Liver (tissue), 9 donors: ENCODE data around the gene ABCC1. TPM values are rescaled to one million over a fixed set of nuclear protein-coding genes. Genes with fewer than 3 reads are reported as not detected.
"Not testable (repeated sequence)": the region's sequence is repeated elsewhere in the genome, so short reads cannot be mapped to it uniquely, and the experiment has no call there.

Experiments used
- DNase-seq: peaks from one replicate; pipeline ENCODE4 v3.0.0-alpha.2; 2017; ENCODE audit warnings: low spot score
- H3K27ac ChIP-seq, 2 donors: one replicate each; pipeline ENCODE4 v1.7.0; 2013; ENCODE audit warnings: inconsistent platforms in 2 of 2, low read length in 2 of 2, control low read depth in 1 of 2, low read depth in 1 of 2, mild to moderate bottlenecking in 1 of 2
- H3K27me3 ChIP-seq, 4 donors: one replicate each; pipeline versions ENCODE4 v1.6.1 to v1.7.0; 2013; ENCODE audit warnings: low read length in 3 of 4, inconsistent platforms in 1 of 4, mild to moderate bottlenecking in 1 of 4, moderate library complexity in 1 of 4; ENCODE audit not compliant: control insufficient read depth in 4 of 4, insufficient read depth in 4 of 4
- H3K36me3 ChIP-seq, 4 donors: one replicate each; pipeline versions ENCODE4 v1.6.1 to v1.7.0; 2013; ENCODE audit warnings: low read length in 3 of 4, mild to moderate bottlenecking in 3 of 4, low read depth in 1 of 4, moderate library complexity in 1 of 4; ENCODE audit not compliant: control insufficient read depth in 4 of 4, insufficient read depth in 3 of 4
- H3K4me1 ChIP-seq, 4 donors: one replicate each; pipeline versions ENCODE4 v1.6.1 to v1.7.0; 2013; ENCODE audit warnings: low read length in 3 of 4, mild to moderate bottlenecking in 3 of 4, moderate library complexity in 1 of 4; ENCODE audit not compliant: control insufficient read depth in 4 of 4, insufficient read depth in 4 of 4
- H3K4me3 ChIP-seq, 3 donors: one replicate each; pipeline versions ENCODE4 v1.6.1 to v1.7.0; 2013; ENCODE audit warnings: low read length in 3 of 3, control low read depth in 1 of 3, low read depth in 1 of 3, mild to moderate bottlenecking in 1 of 3
- H3K9ac ChIP-seq, 2 donors: one replicate each; pipeline ENCODE4 v1.7.0; 2013; ENCODE audit warnings: low read length in 2 of 2, mild to moderate bottlenecking in 2 of 2, moderate library complexity in 2 of 2, control low read depth in 1 of 2, low read depth in 1 of 2
- H3K9me3 ChIP-seq, 4 donors: one replicate each; pipeline versions ENCODE4 v1.6.1 to v1.7.0; 2013; ENCODE audit warnings: low read length in 3 of 4; ENCODE audit not compliant: control insufficient read depth in 4 of 4
- FOXA1 ChIP-seq: IDR thresholded peaks from 2 replicates; pipeline ENCODE4 v1.6.1; 2016; ENCODE audit warnings: antibody characterized with exemption
- FOXA2 ChIP-seq: IDR thresholded peaks from 2 replicates; pipeline ENCODE4 v1.6.1; 2016; ENCODE audit warnings: antibody characterized with exemption
- GABPA ChIP-seq, 2 donors: IDR thresholded peaks in 1 of 2; conservative IDR thresholded peaks in 1 of 2; 2 replicates each; pipeline ENCODE4 v1.6.1; 2016; ENCODE audit warnings: antibody characterized with exemption in 2 of 2, mild to moderate bottlenecking in 1 of 2, moderate library complexity in 1 of 2
- HNF4A ChIP-seq, 2 donors: conservative IDR thresholded peaks; 2 replicates each; pipeline ENCODE4 v1.6.1; 2016; ENCODE audit warnings: antibody characterized with exemption in 2 of 2, mild to moderate bottlenecking in 2 of 2
- HNF4G ChIP-seq: IDR thresholded peaks from 2 replicates; pipeline ENCODE4 v1.6.1; 2016; ENCODE audit warnings: antibody characterized with exemption
- RAD21 ChIP-seq, 2 donors: IDR thresholded peaks; 2 replicates each; pipeline ENCODE4 v1.6.1; 2016; ENCODE audit warnings: antibody characterized with exemption in 2 of 2, mild to moderate bottlenecking in 2 of 2
- TAF1 ChIP-seq: conservative IDR thresholded peaks from 2 replicates; pipeline ENCODE4 v1.6.1; 2016; ENCODE audit warnings: antibody characterized with exemption, mild to moderate bottlenecking
- YY1 ChIP-seq: IDR thresholded peaks from 2 replicates; pipeline ENCODE4 v1.6.1; 2016; ENCODE audit warnings: antibody characterized with exemption, mild to moderate bottlenecking
- WGBS: extraction: QIAGEN DNeasy Blood & Tissue Kit; methylation state at CpG from one replicate; pipeline ENCODE4 v1.1.7; 2013; 5-methylcytosine and 5-hydroxymethylcytosine counted together
- polyA plus RNA-seq, 2 donors: library from polyadenylated mRNA; stranded (reverse) in 1 of 2; unstranded in 1 of 2; fragments of 200-250 nt in 1 of 2; fragments of >200 nt in 1 of 2; fragmentation: Nextera tagmentation in 1 of 2; extraction: Ambion mirVana in 1 of 2; gene quantifications; one replicate each; pipeline versions ENCODE4 v1.2.1 to v1.2.3, GENCODE V29; 2013 to 2015
- total RNA-seq, 2 donors: library from RNA; depleted of rRNA; stranded (reverse); fragments of >200 nt; gene quantifications; one replicate each; pipeline ENCODE4 v1.2.3, GENCODE V29; 2014
- TF ChIP-seq, protein P1 (sequence below): IDR thresholded peaks from 2 replicates; pipeline ENCODE4 v1.6.1; 2016; ENCODE audit warnings: antibody characterized with exemption
- TF ChIP-seq, protein P2 (sequence below): fragments of 150-350 bp; IDR thresholded peaks from 2 replicates; pipeline ENCODE4 v1.5.1; 2017; ENCODE audit warnings: improper control_type of control experiment, low read depth, low read length; ENCODE audit not compliant: missing input control
- TF ChIP-seq, protein P3 (sequence below): IDR thresholded peaks from 2 replicates; pipeline ENCODE4 v1.6.1; 2016; ENCODE audit warnings: antibody characterized with exemption
- donor health status: healthy.
- donor health status: healthy.
- donor health status: healthy.
- donor health status: healthy.
- donor health status: healthy.

The ABCC1 gene
- total and polyA plus RNA-seq, 4 donors, result 0.85 to 7.7 (median 4.2) TPM

DNA sequence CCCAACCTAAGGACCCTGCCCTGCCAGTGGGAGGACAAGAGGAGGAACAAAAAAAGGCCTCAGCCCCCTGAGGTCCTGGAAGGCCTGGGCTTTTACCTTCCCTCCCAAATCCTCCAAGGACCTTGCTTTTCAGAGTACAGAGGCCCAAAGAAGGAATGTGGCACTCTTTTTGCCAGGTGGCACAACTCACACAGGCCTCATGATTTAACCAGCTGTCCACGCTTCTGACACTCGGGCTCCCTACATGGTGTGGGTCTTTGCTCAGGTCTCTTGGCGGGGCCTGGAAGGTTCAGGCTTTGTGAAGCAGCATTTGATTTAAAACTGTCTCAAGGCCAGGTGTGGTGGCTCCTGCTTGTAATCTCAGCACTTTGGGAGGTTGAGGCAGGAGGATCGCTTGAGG, 153.3 kb downstream of the ABCC1 start:
- 96% methylated on average over 4 of the region's 4 CpGs for WGBS
- Histone ChIP-seq H3K36me3 (no peaks in the 10 kb centered on the region), H3K4me1 (no peaks in the 10 kb centered on the region), H3K9ac (no peak overlapping the region), H3K27me3 (no peaks in the 10 kb centered on the region), H3K9me3 (no peaks in the 10 kb centered on the region), H3K4me3 (no peak overlapping the region), H3K27ac (no peak overlapping the region)
- no peak for DNase-seq
- TF ChIP-seq YY1 (no peak), RAD21 (IDR thresholded peaks at IDR 0.05) (no peak), HNF4A (conservative IDR thresholded peaks at IDR 0.05) (no peak), HNF4G (no peak), FOXA2 (no peak), GABPA (IDR thresholded peaks at IDR 0.05 in 1 of 2, conservative IDR thresholded peaks at IDR 0.05 in 1 of 2) (no peak), TAF1 (no peak), FOXA1 (no peak)
- TF ChIP-seq, protein P1, sequence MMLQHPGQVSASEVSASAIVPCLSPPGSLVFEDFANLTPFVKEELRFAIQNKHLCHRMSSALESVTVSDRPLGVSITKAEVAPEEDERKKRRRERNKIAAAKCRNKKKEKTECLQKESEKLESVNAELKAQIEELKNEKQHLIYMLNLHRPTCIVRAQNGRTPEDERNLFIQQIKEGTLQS, result no peak
- TF ChIP-seq, protein P2, sequence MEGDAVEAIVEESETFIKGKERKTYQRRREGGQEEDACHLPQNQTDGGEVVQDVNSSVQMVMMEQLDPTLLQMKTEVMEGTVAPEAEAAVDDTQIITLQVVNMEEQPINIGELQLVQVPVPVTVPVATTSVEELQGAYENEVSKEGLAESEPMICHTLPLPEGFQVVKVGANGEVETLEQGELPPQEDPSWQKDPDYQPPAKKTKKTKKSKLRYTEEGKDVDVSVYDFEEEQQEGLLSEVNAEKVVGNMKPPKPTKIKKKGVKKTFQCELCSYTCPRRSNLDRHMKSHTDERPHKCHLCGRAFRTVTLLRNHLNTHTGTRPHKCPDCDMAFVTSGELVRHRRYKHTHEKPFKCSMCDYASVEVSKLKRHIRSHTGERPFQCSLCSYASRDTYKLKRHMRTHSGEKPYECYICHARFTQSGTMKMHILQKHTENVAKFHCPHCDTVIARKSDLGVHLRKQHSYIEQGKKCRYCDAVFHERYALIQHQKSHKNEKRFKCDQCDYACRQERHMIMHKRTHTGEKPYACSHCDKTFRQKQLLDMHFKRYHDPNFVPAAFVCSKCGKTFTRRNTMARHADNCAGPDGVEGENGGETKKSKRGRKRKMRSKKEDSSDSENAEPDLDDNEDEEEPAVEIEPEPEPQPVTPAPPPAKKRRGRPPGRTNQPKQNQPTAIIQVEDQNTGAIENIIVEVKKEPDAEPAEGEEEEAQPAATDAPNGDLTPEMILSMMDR, result no peak
- TF ChIP-seq, protein P3, sequence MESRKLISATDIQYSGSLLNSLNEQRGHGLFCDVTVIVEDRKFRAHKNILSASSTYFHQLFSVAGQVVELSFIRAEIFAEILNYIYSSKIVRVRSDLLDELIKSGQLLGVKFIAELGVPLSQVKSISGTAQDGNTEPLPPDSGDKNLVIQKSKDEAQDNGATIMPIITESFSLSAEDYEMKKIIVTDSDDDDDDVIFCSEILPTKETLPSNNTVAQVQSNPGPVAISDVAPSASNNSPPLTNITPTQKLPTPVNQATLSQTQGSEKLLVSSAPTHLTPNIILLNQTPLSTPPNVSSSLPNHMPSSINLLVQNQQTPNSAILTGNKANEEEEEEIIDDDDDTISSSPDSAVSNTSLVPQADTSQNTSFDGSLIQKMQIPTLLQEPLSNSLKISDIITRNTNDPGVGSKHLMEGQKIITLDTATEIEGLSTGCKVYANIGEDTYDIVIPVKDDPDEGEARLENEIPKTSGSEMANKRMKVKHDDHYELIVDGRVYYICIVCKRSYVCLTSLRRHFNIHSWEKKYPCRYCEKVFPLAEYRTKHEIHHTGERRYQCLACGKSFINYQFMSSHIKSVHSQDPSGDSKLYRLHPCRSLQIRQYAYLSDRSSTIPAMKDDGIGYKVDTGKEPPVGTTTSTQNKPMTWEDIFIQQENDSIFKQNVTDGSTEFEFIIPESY, result no peak

DNA sequence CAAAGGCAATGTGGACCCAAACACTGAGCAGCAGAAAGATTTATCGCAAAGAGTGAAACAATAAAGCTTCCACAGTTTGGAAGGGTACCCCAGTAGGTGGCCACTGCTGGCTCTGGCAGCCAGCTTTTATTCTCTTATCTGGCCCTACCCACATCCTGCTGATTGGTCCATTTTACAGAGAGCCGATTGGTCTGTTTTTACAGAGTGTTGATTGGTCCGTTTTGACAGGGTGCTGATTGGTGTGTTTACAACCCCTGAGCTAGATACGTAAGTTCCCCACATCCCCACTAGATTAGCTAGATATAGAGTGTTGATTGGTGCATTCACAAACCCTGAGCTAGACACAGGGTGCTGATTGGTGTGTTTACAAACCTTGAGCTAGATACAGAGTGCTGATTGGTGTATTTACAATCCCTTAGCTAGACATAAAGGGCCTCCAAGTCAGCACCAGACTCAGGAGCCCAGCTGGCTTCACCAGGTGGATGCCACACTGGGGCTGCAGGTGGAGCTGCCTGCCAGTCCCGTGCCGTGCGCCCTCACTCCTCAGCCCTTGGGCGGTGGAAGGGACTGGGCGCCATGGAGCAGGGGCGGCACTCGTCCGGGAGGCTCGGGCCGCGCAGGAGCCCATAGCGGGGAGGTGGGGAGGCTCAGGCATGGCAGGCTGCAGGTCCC, 154.9 kb downstream of the ABCC1 start:
- not testable (repeated sequence) for H3K27ac ChIP-seq, H3K4me3 ChIP-seq, H3K27me3 ChIP-seq, H3K4me1 ChIP-seq, DNase-seq, H3K36me3 ChIP-seq, H3K9ac ChIP-seq, H3K9me3 ChIP-seq
- WGBS, result 89% methylated on average over 16 of the region's 16 CpGs

DNA sequence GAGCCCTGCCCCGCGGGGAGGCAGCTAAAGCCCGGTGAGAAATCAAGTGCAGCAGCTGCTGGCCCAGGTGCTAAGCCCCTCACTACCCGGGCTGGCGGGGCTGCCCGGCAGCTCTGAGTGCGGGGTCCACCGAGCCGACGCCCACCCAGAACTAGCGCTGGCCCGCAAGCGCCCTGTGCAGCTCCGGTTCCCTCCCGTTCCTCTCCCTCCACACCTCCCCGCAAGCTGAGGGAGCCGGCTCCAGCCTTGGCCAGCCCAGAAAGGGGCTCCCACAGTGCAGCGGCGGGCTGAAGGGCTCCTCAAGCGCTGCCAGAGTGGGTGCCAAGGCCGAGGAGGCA, 155.4 kb downstream of the ABCC1 start:
- H3K4me1 ChIP-seq, H3K27me3 ChIP-seq, DNase-seq, H3K36me3 ChIP-seq, H3K9me3 ChIP-seq, H3K4me3 ChIP-seq, H3K9ac ChIP-seq, H3K27ac ChIP-seq: not testable (repeated sequence)
- WGBS, result 96% methylated on average over 21 of the region's 21 CpGs
